Endodermal cell (in vitro differentiated cells): Measurements from ENCODE around the gene HK3. TPM values are rescaled to one million over a fixed set of nuclear protein-coding genes. Genes with fewer than 3 reads are reported as not detected.

Experiments used
- DNase-seq: peaks from one replicate; pipeline ENCODE4 v3.0.0-alpha.2; 2017
- H3K27ac ChIP-seq: 2 replicates; pipeline ENCODE4 v1.5.1; 2013; ENCODE audit warnings: mild to moderate bottlenecking, low read depth, low read length, moderate library complexity
- H3K27me3 ChIP-seq: 2 replicates; pipeline ENCODE4 v1.6.1; 2013; ENCODE audit warnings: mild to moderate bottlenecking, low read length, moderate library complexity; ENCODE audit not compliant: insufficient read depth, control insufficient read depth, poor library complexity, severe bottlenecking
- H3K36me3 ChIP-seq: 2 replicates; pipeline ENCODE4 v1.7.0; 2013; ENCODE audit warnings: mild to moderate bottlenecking, low read length, moderate library complexity; ENCODE audit not compliant: control insufficient read depth, insufficient read depth
- H3K4me1 ChIP-seq: one replicate; pipeline ENCODE4 v1.7.0; 2013; ENCODE audit warnings: low read length; ENCODE audit not compliant: control insufficient read depth, insufficient read depth
- H3K4me3 ChIP-seq: 2 replicates; pipeline ENCODE4 v1.5.1; 2013; ENCODE audit warnings: mild to moderate bottlenecking, low read length, moderate library complexity
- H3K9ac ChIP-seq: 2 replicates; pipeline ENCODE4 v1.6.1; 2013; ENCODE audit warnings: mild to moderate bottlenecking, low read length, moderate library complexity; ENCODE audit not compliant: poor library complexity, severe bottlenecking; ENCODE audit errors: extremely low read depth
- H3K9me3 ChIP-seq: 2 replicates; pipeline ENCODE4 v1.6.1; 2013; ENCODE audit warnings: mild to moderate bottlenecking, low read length, moderate library complexity; ENCODE audit not compliant: control insufficient read depth
- H3K27ac Mint-ChIP-seq: 2 replicates; pipeline ENCODE4 v1.8.0; 2020; ENCODE audit warnings: mixed read lengths
- H3K27me3 Mint-ChIP-seq: 2 replicates; pipeline ENCODE4 v1.8.0; 2021; ENCODE audit warnings: mild to moderate bottlenecking, mixed read lengths; ENCODE audit not compliant: insufficient read depth
- H3K36me3 Mint-ChIP-seq: 2 replicates; pipeline ENCODE4 v1.8.0; 2020; ENCODE audit warnings: low read depth, mixed read lengths
- H3K4me1 Mint-ChIP-seq: 2 replicates; pipeline ENCODE4 v1.8.0; 2020; ENCODE audit warnings: mixed read lengths
- H3K4me3 Mint-ChIP-seq: 2 replicates; pipeline ENCODE4 v1.8.0; 2020; ENCODE audit warnings: mild to moderate bottlenecking, moderate library complexity, mixed read lengths
- H3K9me3 Mint-ChIP-seq: 2 replicates; pipeline ENCODE4 v1.8.0; 2020; ENCODE audit warnings: mild to moderate bottlenecking, mixed read lengths
- WGBS, 2 experiments: methylation state at CpG; one replicate each; pipeline versions ENCODE4 v1.1.5 to v1.1.7; 2013; ENCODE audit warnings: missing lambda C conversion rate in 2 of 2, mixed read lengths in 1 of 2; ENCODE audit not compliant: insufficient coverage in 1 of 2, insufficient read length in 1 of 2; 5-methylcytosine and 5-hydroxymethylcytosine counted together
- total RNA-seq, 2 donors: library from RNA; stranded (reverse); fragmentation: NEBNext Ultra II Directional in 1 of 2; extraction: Animal tissue kit (Norgen Biotek cat#: 25700) in 1 of 2; gene quantifications; 2 replicates in 1 of 2; 3 replicates in 1 of 2; pipeline ENCODE4 v1.2.1, GENCODE V29; 2021
- TF ChIP-seq, protein P1 (sequence below): fragments of 200-600 bp; sonication (generic); conservative IDR thresholded peaks from 2 replicates; pipeline ENCODE4 v1.5.0; 2021; ENCODE audit warnings: antibody characterized with exemption, mild to moderate bottlenecking

The HK3 gene
- total RNA-seq, 2 donors from 2014 or later: 0.55 TPM; not detected in 1

DNA sequence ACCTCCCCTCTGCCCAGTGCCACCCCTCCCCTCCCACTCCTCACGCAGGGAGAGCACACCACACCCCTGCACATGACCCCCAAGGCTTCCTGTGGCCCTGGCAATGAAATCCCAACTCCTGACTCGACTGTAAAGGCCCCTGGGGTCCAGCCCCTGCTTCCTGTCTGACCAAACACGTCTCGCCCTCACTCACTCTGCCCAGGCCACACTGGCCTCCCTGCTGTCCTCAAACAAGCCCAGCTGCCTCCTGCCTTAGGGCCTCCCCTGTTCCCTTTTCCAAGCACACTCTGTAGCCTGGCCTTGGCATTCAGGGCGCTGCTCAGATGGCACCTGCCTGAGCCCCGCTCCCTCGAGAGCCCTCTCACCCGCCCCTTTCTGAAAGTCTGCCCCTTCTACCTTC is 42.4 kb downstream of the HK3 start:
- H3K4me1 Mint-ChIP-seq: no peaks in the 10 kb centered on the region
- H3K27me3 Mint-ChIP-seq: peaks cover 3% of the 10 kb centered on the region
- 77 to 86% methylated on average over 4 to 8 of the region's 8 CpGs for WGBS, 2 experiments
- no peak overlapping the region for H3K27ac Mint-ChIP-seq
- Histone ChIP-seq H3K27ac (no peak overlapping the region), H3K27me3 (no peaks in the 10 kb centered on the region), H3K9ac (no peak overlapping the region), H3K4me1 (no peaks in the 10 kb centered on the region), H3K9me3 (no peaks in the 10 kb centered on the region), H3K36me3 (no peaks in the 10 kb centered on the region), H3K4me3 (no peak overlapping the region)
- DNase-seq: no peak
- TF ChIP-seq, protein P1, sequence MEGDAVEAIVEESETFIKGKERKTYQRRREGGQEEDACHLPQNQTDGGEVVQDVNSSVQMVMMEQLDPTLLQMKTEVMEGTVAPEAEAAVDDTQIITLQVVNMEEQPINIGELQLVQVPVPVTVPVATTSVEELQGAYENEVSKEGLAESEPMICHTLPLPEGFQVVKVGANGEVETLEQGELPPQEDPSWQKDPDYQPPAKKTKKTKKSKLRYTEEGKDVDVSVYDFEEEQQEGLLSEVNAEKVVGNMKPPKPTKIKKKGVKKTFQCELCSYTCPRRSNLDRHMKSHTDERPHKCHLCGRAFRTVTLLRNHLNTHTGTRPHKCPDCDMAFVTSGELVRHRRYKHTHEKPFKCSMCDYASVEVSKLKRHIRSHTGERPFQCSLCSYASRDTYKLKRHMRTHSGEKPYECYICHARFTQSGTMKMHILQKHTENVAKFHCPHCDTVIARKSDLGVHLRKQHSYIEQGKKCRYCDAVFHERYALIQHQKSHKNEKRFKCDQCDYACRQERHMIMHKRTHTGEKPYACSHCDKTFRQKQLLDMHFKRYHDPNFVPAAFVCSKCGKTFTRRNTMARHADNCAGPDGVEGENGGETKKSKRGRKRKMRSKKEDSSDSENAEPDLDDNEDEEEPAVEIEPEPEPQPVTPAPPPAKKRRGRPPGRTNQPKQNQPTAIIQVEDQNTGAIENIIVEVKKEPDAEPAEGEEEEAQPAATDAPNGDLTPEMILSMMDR: no peak
- no peaks in the 10 kb centered on the region for H3K9me3 Mint-ChIP-seq
- H3K4me3 Mint-ChIP-seq: no peak overlapping the region
- H3K36me3 Mint-ChIP-seq: no peaks in the 10 kb centered on the region

DNA sequence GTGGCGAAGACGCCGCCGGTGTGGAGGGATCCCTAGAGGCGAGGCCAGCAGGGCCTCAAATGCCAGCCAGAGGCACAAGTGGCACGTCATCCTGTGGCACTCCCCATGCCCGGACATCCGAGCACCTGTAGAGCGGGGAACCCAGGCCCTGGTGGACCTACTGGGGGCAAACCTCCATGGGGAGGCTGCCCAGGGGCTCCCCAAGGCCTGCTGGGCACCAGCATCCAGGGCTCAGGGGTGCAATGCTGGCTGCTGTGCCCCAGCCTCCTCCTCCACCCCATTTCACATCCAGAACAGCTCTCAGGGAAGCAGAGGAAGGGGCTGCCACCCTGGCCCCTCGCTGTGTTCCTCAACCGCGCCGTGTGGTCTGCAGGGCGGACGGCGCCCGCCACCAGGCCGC is 43.5 kb downstream of the HK3 start:
- Histone ChIP-seq H3K27ac (no peak overlapping the region), H3K9ac (no peak overlapping the region), H3K36me3 (no peaks in the 10 kb centered on the region), H3K27me3 (no peaks in the 10 kb centered on the region), H3K4me1 (no peaks in the 10 kb centered on the region), H3K4me3 (no peak overlapping the region), H3K9me3 (no peaks in the 10 kb centered on the region)
- TF ChIP-seq, protein P1: no peak
- Mint-ChIP-seq H3K27ac (no peak overlapping the region), H3K4me1 (no peaks in the 10 kb centered on the region), H3K36me3 (no peaks in the 10 kb centered on the region), H3K4me3 (no peak overlapping the region), H3K27me3 (peaks cover 3% of the 10 kb centered on the region), H3K9me3 (no peaks in the 10 kb centered on the region)
- DNase-seq: no peak
- 94 to 95% methylated on average over 16 to 18 of the region's 18 CpGs for WGBS, 2 experiments

DNA sequence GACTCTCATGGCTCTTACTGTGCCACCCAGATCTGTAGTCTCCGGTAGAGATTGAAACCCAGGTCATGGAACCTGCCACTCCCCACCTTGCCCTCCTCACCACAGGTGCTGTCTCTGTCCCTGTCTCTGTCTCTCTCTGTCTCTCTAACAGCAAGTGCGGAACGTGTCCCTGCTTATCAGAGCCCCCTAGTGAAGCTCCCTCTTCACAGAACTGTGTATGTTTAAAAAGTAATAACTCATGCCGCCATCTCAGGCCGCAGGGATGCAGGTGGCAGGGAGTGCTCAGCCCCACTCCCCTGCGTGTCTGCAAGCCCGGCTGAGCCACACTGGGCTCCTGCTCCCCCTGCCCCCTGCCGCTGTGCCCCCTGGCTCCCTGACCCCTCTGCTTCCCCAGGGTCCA is 45.0 kb downstream of the HK3 start:
- Mint-ChIP-seq H3K4me1 (no peaks in the 10 kb centered on the region), H3K9me3 (no peaks in the 10 kb centered on the region), H3K27ac (no peak overlapping the region), H3K36me3 (no peaks in the 10 kb centered on the region), H3K27me3 (peaks cover 3% of the 10 kb centered on the region), H3K4me3 (no peak overlapping the region)
- 88 to 91% methylated on average over 4 to 8 of the region's 8 CpGs for WGBS, 2 experiments
- Histone ChIP-seq H3K4me1 (no peaks in the 10 kb centered on the region), H3K36me3 (no peaks in the 10 kb centered on the region), H3K9me3 (no peaks in the 10 kb centered on the region), H3K4me3 (no peak overlapping the region), H3K27ac (no peak overlapping the region), H3K9ac (no peak overlapping the region), H3K27me3 (no peaks in the 10 kb centered on the region)
- TF ChIP-seq, protein P1: no peak
- DNase-seq: no peak
